HepG2 (cell line): ENCODE data around the gene ICAM3. TPM values are rescaled to one million over a fixed set of nuclear protein-coding genes. Genes with fewer than 3 reads are reported as not detected.

Experiments
- CBFB ChIP-seq: sonication (generic); formaldehyde crosslinking; IDR thresholded peaks from 2 replicates; pipeline ENCODE4 v1.4.0; 2020; ENCODE audit warnings: missing genetic modification reagents
- CCAR2 ChIP-seq: fragments of 200-400 bp; formaldehyde crosslinking; optimal IDR thresholded peaks from 2 replicates; pipeline ENCODE3; 2018; ENCODE audit warnings: low read depth, mild to moderate bottlenecking, low read length, moderate library complexity
- DMAP1 ChIP-seq: IDR thresholded peaks from 2 replicates; pipeline ENCODE4 v1.6.1; 2016
- FOXK1 ChIP-seq: sonication (generic); formaldehyde crosslinking; IDR thresholded peaks from 2 replicates; pipeline ENCODE4 v1.4.0; 2020; ENCODE audit warnings: low read depth, missing genetic modification reagents, borderline replicate concordance
- GFI1 ChIP-seq: sonication (generic); formaldehyde crosslinking; IDR thresholded peaks from 2 replicates; pipeline ENCODE4 v1.5.0; 2020; ENCODE audit warnings: missing genetic modification reagents, mild to moderate bottlenecking, borderline replicate concordance
- HNRNPUL1 ChIP-seq: fragments of 200-400 bp; formaldehyde crosslinking; IDR thresholded peaks from 2 replicates; pipeline ENCODE4 v1.6.1; 2017; ENCODE audit warnings: low read depth, mild to moderate bottlenecking, low read length, moderate library complexity
- MBNL3 ChIP-seq: fragments of 250-450 bp; sonication (Bioruptor Pico); conservative IDR thresholded peaks from 2 replicates; pipeline ENCODE4 v1.8.0; 2022; ENCODE audit warnings: mild to moderate bottlenecking, inconsistent platforms
- MTERF4 ChIP-seq: sonication (generic); formaldehyde crosslinking; IDR thresholded peaks from 2 replicates; pipeline ENCODE4 v1.8.0; 2023; ENCODE audit warnings: mild to moderate bottlenecking, missing genetic modification reagents
- PHF21A ChIP-seq: sonication (generic); formaldehyde crosslinking; IDR thresholded peaks from 2 replicates; pipeline ENCODE4 v1.5.0; 2020; ENCODE audit warnings: mild to moderate bottlenecking, missing genetic modification reagents
- RAD21 ChIP-seq: fragments of 450-650 bp; formaldehyde crosslinking; IDR thresholded peaks from 2 replicates; pipeline ENCODE4 v1.5.0; 2020; ENCODE audit warnings: mild to moderate bottlenecking
- RERE ChIP-seq: IDR thresholded peaks from 2 replicates; pipeline ENCODE4 v1.6.1; 2016; ENCODE audit warnings: low read depth, missing genetic modification reagents, missing compliant biosample characterization
- SIN3A ChIP-seq: IDR thresholded peaks from 2 replicates; pipeline ENCODE4 v1.6.1; 2011; ENCODE audit warnings: low read depth, mild to moderate bottlenecking, control low read depth, low read length, borderline replicate concordance
- SIN3B ChIP-seq: fragments of 150-350 bp; IDR thresholded peaks from 2 replicates; pipeline ENCODE4 v1.6.1; 2014; ENCODE audit warnings: low read length
- SPEN ChIP-seq: sonication (generic); formaldehyde crosslinking; IDR thresholded peaks from 2 replicates; pipeline ENCODE4 v1.5.1; 2020; ENCODE audit warnings: low read depth, mild to moderate bottlenecking, missing genetic modification reagents
- U2AF1 ChIP-seq: fragments of 200-400 bp; formaldehyde crosslinking; optimal IDR thresholded peaks from 2 replicates; pipeline ENCODE3; 2017; ENCODE audit warnings: mild to moderate bottlenecking, low read depth, low read length
- ZNF629 ChIP-seq: sonication (generic); formaldehyde crosslinking; conservative IDR thresholded peaks from 2 replicates; pipeline ENCODE4 v1.5.0; 2020; ENCODE audit warnings: missing genetic modification reagents
- ZNF703 ChIP-seq: sonication (generic); formaldehyde crosslinking; IDR thresholded peaks from 2 replicates; pipeline ENCODE4 v1.5.1; 2020; ENCODE audit warnings: missing genetic modification reagents, mild to moderate bottlenecking, moderate library complexity, borderline replicate concordance
- ZNF777 ChIP-seq: sonication (generic); formaldehyde crosslinking; IDR thresholded peaks from 2 replicates; pipeline ENCODE4 v1.4.0; 2020; ENCODE audit warnings: missing genetic modification reagents
- ZNF800 ChIP-seq: sonication (generic); formaldehyde crosslinking; IDR thresholded peaks from 2 replicates; pipeline ENCODE4 v1.4.0; 2020; ENCODE audit warnings: missing genetic modification reagents
- ZNF883 ChIP-seq: sonication (generic); formaldehyde crosslinking; IDR thresholded peaks from 2 replicates; pipeline ENCODE4 v1.5.1; 2020; ENCODE audit warnings: mild to moderate bottlenecking, missing genetic modification reagents; ENCODE audit errors: not compliant biosample characterization
- polyA plus RNA-seq, 8 experiments: library from polyadenylated mRNA; depleted of rRNA in 3 of 8; stranded (reverse) in 7 of 8; unstranded in 1 of 8; fragments of >200 nt; fragmentation: Illumina TruSeq in 4 of 8; extraction: Trizol in 4 of 8; gene quantifications; 2 replicates each; pipeline versions ENCODE4 v1.2.1 to v1.2.3, GENCODE V29; 2011 to 2016; ENCODE audit warnings: low read depth in 4 of 8, missing spikeins in 1 of 8, mixed read lengths in 1 of 8; ENCODE audit not compliant: insufficient read depth in 1 of 8
- total RNA-seq, 5 experiments: library from RNA; depleted of rRNA; stranded (reverse); fragments of >200 nt; fragmentation: Illumina TruSeq; extraction: Trizol; gene quantifications; 2 replicates each; pipeline ENCODE4 v1.2.3, GENCODE V29; 2016; ENCODE audit warnings: low read depth in 1 of 5
- TF ChIP-seq, protein P1 (sequence below): sonication (generic); formaldehyde crosslinking; IDR thresholded peaks from 2 replicates; pipeline ENCODE4 v1.8.1; 2023; ENCODE audit warnings: missing genetic modification reagents, mild to moderate bottlenecking, borderline replicate concordance
- TF ChIP-seq, protein P2 (sequence below): IDR thresholded peaks from 2 replicates; pipeline ENCODE4 v1.6.1; 2016; ENCODE audit warnings: missing genetic modification reagents, missing compliant biosample characterization

ICAM3 gene
- total and polyA plus RNA-seq, 2 of the 13 experiments (the other 11 are each of a cell fraction or from before 2014, with no cell fraction given): 14.1 to 21.0 TPM

- no peak for TF ChIP-seq MTERF4 (CRISPR knock-in tag)
- TF ChIP-seq HNRNPUL1: no peak
- no peak for TF ChIP-seq ZNF703 (CRISPR knock-in tag)
- no peak for TF ChIP-seq DMAP1
- TF ChIP-seq SIN3A: no peak
- TF ChIP-seq ZNF629: no peak
- TF ChIP-seq GFI1: no peak
- TF ChIP-seq, protein P1, sequence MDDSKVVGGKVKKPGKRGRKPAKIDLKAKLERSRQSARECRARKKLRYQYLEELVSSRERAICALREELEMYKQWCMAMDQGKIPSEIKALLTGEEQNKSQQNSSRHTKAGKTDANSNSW (CRISPR knock-in tag): no peak
- TF ChIP-seq FOXK1: no peak
- TF ChIP-seq PHF21A (CRISPR knock-in tag): no peak
- TF ChIP-seq U2AF1: no peak
- TF ChIP-seq, protein P2, sequence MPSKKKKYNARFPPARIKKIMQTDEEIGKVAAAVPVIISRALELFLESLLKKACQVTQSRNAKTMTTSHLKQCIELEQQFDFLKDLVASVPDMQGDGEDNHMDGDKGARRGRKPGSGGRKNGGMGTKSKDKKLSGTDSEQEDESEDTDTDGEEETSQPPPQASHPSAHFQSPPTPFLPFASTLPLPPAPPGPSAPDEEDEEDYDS (CRISPR knock-in tag): 0 out of 2 replicates have a peak, but pooled peaks have one; percentile 40
- no peak for TF ChIP-seq ZNF883 (CRISPR knock-in tag)
- TF ChIP-seq RERE (CRISPR knock-in tag): no peak
- TF ChIP-seq MBNL3: no peak
- TF ChIP-seq CBFB: no peak
- TF ChIP-seq RAD21 (CRISPR knock-in tag): no peak
- no peak for TF ChIP-seq CCAR2
- TF ChIP-seq SIN3B: no peak
- 0 out of 2 replicates have a peak, but pooled peaks have one; percentile 31 for TF ChIP-seq ZNF777 (CRISPR knock-in tag)
- TF ChIP-seq SPEN: no peak
- TF ChIP-seq ZNF800 (CRISPR knock-in tag): peak; percentile 94; the same call in 1 of the 2 replicates
These were observed 48.4 kb downstream of the ICAM3 start (continued) for GRCh38 chr19:10290876-10291553.
